Endothelial cell of umbilical vein (primary cell): ENCODE results near the gene RASAL3.

Source experiments
- CTCF ChIP-seq, 2 donors: IDR thresholded peaks; 1 replicate in 1 of 2; 2 replicates in 1 of 2; pipeline ENCODE4 v1.5.1; 2011; ENCODE audit warnings: low read length in 2 of 2, mild to moderate bottlenecking in 2 of 2, moderate library complexity in 2 of 2, control low read depth in 1 of 2, inconsistent platforms in 1 of 2, low read depth in 1 of 2; ENCODE audit not compliant: insufficient read depth in 1 of 2; ENCODE audit errors: extremely low read depth in 1 of 2
- FOS ChIP-seq: IDR thresholded peaks from 2 replicates; pipeline ENCODE4 v1.6.1; 2011; ENCODE audit warnings: mild to moderate bottlenecking, low read length, moderate library complexity, borderline replicate concordance; ENCODE audit not compliant: insufficient read depth

GRCh38 chr19:15476325-15476724 lies 12.0 kb upstream of the RASAL3 start:
- no peak for TF ChIP-seq CTCF (IDR thresholded peaks at IDR 0.05; ENCODE audit: extremely low read depth in 1 of 2, insufficient read depth in 1 of 2, low read depth in 1 of 2, low read length in 2 of 2)
- TF ChIP-seq FOS = no peak
